ENCODE measurements around the gene FSIP1. TPM values are rescaled to one million over a fixed set of nuclear protein-coding genes. Genes with fewer than 3 reads are reported as not detected.

Gene FSIP1
- total RNA-seq, 1 donor from 2014 or later, result 0.53 TPM

- H3K27me3 Mint-ChIP-seq, result peaks cover 7% of the 10 kb centered on the region
- no peak for TF ChIP-seq CTCF (IDR thresholded peaks at IDR 0.05)
- no peaks in the 10 kb centered on the region for H3K36me3 Mint-ChIP-seq (ENCODE audit: low read depth)
- H3K4me3 Mint-ChIP-seq, result no peak overlapping the region
- no peaks in the 10 kb centered on the region for H3K9me3 Mint-ChIP-seq
- POLR2A ChIA-PET, result no interaction called here
- ATAC-seq (ENCODE audit: low read depth) (no peak), DNase-seq (no peak)
- H3K27ac Mint-ChIP-seq, result no peak overlapping the region
- CTCF ChIA-PET, result no interaction called here
- H3K4me1 Mint-ChIP-seq, result no peaks in the 10 kb centered on the region
- intact Hi-C loops (cut with micrococcal nuclease), result no loop called here
Observed at GRCh38 chr15:39551476-39551875, 231.2 kb downstream of the FSIP1 start.

Other genes starting within 250 kb of the FSIP1 start
- gene THBS1, start 201.8 kb downstream of the FSIP1 start, total RNA-seq, result 1.5 and 1.7 TPM in 2 replicates
- 0.12 TPM in 1 of 2 replicates, not detected in the other for gene GPR176, start 137.4 kb upstream of the FSIP1 start, total RNA-seq
- 22.8 and 24.5 TPM in 2 replicates for gene EIF2AK4, start 151.3 kb upstream of the FSIP1 start, total RNA-seq